ENCODE measurements around the gene AVPI1. TPM values are rescaled to one million over a fixed set of nuclear protein-coding genes. Genes with fewer than 3 reads are reported as not detected.

The AVPI1 gene
- total and polyA plus RNA-seq, 4 donors, result 6.6 to 22.1 (median 11.9) TPM

GRCh38 chr10:97647556-97647955 lies 39.5 kb downstream of the AVPI1 start:
- TF ChIP-seq YY1 (IDR thresholded peaks at IDR 0.05) (no peak), NR2F2 (IDR thresholded peaks at IDR 0.05) (no peak), CTCF (IDR thresholded peaks at IDR 0.05; ENCODE audit: low read depth, low read length, missing input control) (no peak), FOXA2 (IDR thresholded peaks at IDR 0.05) (no peak), HNF4A (conservative IDR thresholded peaks at IDR 0.05) (no peak), TAF1 (conservative IDR thresholded peaks at IDR 0.05) (no peak), JUND (IDR thresholded peaks at IDR 0.05) (no peak), REST (IDR thresholded peaks at IDR 0.05) (no peak), FOXA1 (IDR thresholded peaks at IDR 0.05) (no peak), HNF4G (IDR thresholded peaks at IDR 0.05) (no peak), EGR1 (IDR thresholded peaks at IDR 0.05; ENCODE audit: low read depth in 2 of 2) (no peak), SP1 (IDR thresholded peaks at IDR 0.05) (no peak), GABPA (IDR thresholded peaks at IDR 0.05 in 1 of 2, conservative IDR thresholded peaks at IDR 0.05 in 1 of 2) (no peak), RXRA (IDR thresholded peaks at IDR 0.05) (no peak)
- Histone ChIP-seq H3K27me3 (ENCODE audit: control insufficient read depth in 4 of 4, insufficient read depth in 4 of 4, low read length in 3 of 4) (no peaks in the 10 kb centered on the region), H3K4me1 (ENCODE audit: control insufficient read depth in 4 of 4, insufficient read depth in 4 of 4, low read length in 3 of 4) (peaks cover 0 to 2% (median 0%) of the 10 kb centered on the region in 4 donors), H3K9me3 (ENCODE audit: control insufficient read depth in 4 of 4, low read length in 3 of 4) (no peaks in the 10 kb centered on the region), H3K4me3 (ENCODE audit: low read depth in 1 of 3, low read length in 3 of 3) (no peak overlapping the region), H3K27ac (ENCODE audit: low read depth in 1 of 2, low read length in 2 of 2) (no peak overlapping the region), H3K36me3 (ENCODE audit: control insufficient read depth in 4 of 4, insufficient read depth in 3 of 4, low read depth in 1 of 4, low read length in 3 of 4) (peaks cover 0 to 12% (median 6%) of the 10 kb centered on the region in 4 donors), H3K9ac (ENCODE audit: low read depth in 1 of 2, low read length in 2 of 2) (no peak overlapping the region)
- 93% methylated on average over 1 of the region's 1 CpG for WGBS
- no peak for DNase-seq (ENCODE audit: low spot score)

GRCh38 chr10:97644936-97645335 lies 42.1 kb downstream of the AVPI1 start:
- Histone ChIP-seq H3K27ac (ENCODE audit: low read depth in 1 of 2, low read length in 2 of 2) (no peak overlapping the region), H3K36me3 (ENCODE audit: control insufficient read depth in 4 of 4, insufficient read depth in 3 of 4, low read depth in 1 of 4, low read length in 3 of 4) (peaks cover 0 to 8% (median 2%) of the 10 kb centered on the region in 4 donors), H3K27me3 (ENCODE audit: control insufficient read depth in 4 of 4, insufficient read depth in 4 of 4, low read length in 3 of 4) (no peaks in the 10 kb centered on the region), H3K9me3 (ENCODE audit: control insufficient read depth in 4 of 4, low read length in 3 of 4) (no peaks in the 10 kb centered on the region), H3K9ac (ENCODE audit: low read depth in 1 of 2, low read length in 2 of 2) (no peak overlapping the region), H3K4me3 (ENCODE audit: low read depth in 1 of 3, low read length in 3 of 3) (no peak overlapping the region), H3K4me1 (ENCODE audit: control insufficient read depth in 4 of 4, insufficient read depth in 4 of 4, low read length in 3 of 4) (peaks cover 5 to 15% (median 8%) of the 10 kb centered on the region in 4 donors)
- DNase-seq (ENCODE audit: low spot score), result no peak
- 97% methylated on average over 4 of the region's 4 CpGs for WGBS
- TF ChIP-seq NR2F2 (IDR thresholded peaks at IDR 0.05) (no peak), MAX (IDR thresholded peaks at IDR 0.05) (no peak), HNF4G (IDR thresholded peaks at IDR 0.05) (no peak), ATF3 (IDR thresholded peaks at IDR 0.05) (no peak), FOXA2 (IDR thresholded peaks at IDR 0.05) (no peak), EGR1 (IDR thresholded peaks at IDR 0.05; ENCODE audit: low read depth in 2 of 2) (no peak), CTCF (IDR thresholded peaks at IDR 0.05; ENCODE audit: low read depth, low read length, missing input control) (no peak), YY1 (IDR thresholded peaks at IDR 0.05) (no peak), TAF1 (conservative IDR thresholded peaks at IDR 0.05) (no peak), HNF4A (conservative IDR thresholded peaks at IDR 0.05) (no peak), JUND (IDR thresholded peaks at IDR 0.05) (no peak), FOXA1 (IDR thresholded peaks at IDR 0.05) (no peak), RXRA (IDR thresholded peaks at IDR 0.05) (no peak), SP1 (IDR thresholded peaks at IDR 0.05) (no peak), ZBTB33 (IDR thresholded peaks at IDR 0.05) (no peak), RAD21 (IDR thresholded peaks at IDR 0.05) (no peak), GABPA (IDR thresholded peaks at IDR 0.05 in 1 of 2, conservative IDR thresholded peaks at IDR 0.05 in 1 of 2) (no peak)

Measured in liver (tissue), 9 donors.